Muscle of back (tissue), 13 donors: ENCODE measurements around the gene MT1M. TPM values are rescaled to one million over a fixed set of nuclear protein-coding genes. Genes with fewer than 3 reads are reported as not detected.
"Not testable (repeated sequence)": the region's sequence is repeated elsewhere in the genome, so short reads cannot be mapped to it uniquely, and the experiment has no call there.

Source experiments
- DNase-seq, 3 donors: peaks; one replicate each; pipeline versions ENCODE4 v3.0.0 to v3.0.0-alpha.2; 2013
- long read RNA-seq, 9 donors: transcript quantifications; one replicate each; lab custom pipeline, GENCODE V29; 2026
- polyA plus RNA-seq, 10 donors: library from polyadenylated mRNA; unstranded; fragments of 120-200 nt; gene quantifications; one replicate each; pipeline ENCODE4 v1.2.1, GENCODE V29; 2013; ENCODE audit not compliant: insufficient read length in 10 of 10

MT1M gene
- polyA plus RNA-seq, result 1 to 10 TPM in 4 of 10 donors, under 1 TPM in 6; 0.47 to 2.1 (median 0.89) TPM
- long read RNA-seq, donor 1, partial matches to known transcripts, result 0 of 2 reads
- long read RNA-seq, donor 1, other reads (novel, unspliced or antisense), result 0 of 2 reads
- long read RNA-seq, donor 2, result 0 reads
- long read RNA-seq, donor 3, result 0 reads
- long read RNA-seq, donor 4, result 0 reads
- long read RNA-seq, donor 5, result 0 reads
- long read RNA-seq, donor 6, partial matches to known transcripts, result 0 of 1 reads
- long read RNA-seq, donor 6, other reads (novel, unspliced or antisense), result 0 of 1 reads
- long read RNA-seq, donor 7, result 0 reads
- long read RNA-seq, donor 8, result 0 reads
- long read RNA-seq, donor 9, result 0 reads

DNA sequence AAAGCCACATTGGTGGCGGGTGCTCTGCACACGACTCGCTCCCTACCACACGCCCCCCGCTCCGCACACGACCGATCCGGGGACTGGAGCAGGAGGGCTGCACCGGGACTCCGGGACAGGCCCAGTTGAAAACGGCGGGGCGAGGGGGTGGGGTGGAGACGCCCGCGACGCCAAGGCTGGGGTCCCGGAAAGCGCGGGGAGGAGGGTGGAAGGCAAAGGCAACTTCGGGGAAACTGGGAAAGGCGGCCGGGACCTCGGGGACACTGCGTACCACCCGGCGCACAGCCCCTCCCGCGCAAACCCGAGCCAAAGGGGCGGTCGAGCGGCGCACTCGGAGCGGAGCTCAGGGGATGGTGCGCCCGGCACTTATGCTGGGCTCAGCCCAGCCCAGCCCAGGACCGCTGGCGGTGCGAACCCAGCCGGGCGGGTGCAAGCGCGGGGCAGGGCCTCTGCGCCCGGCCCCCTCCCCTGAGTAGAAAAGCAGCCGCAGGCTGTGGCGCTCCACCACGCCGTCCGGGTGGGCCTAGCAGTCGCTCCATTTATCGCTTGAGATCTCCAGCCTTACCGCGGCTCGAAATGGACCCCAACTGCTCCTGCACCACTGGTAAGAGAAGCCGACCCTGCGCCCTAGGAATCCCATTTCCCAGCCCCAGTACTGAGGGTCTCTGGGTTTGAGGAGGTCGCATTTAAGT is at the start of gene MT1M:
TSS of gene MT1M (plus strand) at position 504 of the 692 bp plus-strand sequence. CDS start at position 577, 73 bp downstream.
- DNase-seq, result peak; percentile 23 to 62 (median 40)

DNA sequence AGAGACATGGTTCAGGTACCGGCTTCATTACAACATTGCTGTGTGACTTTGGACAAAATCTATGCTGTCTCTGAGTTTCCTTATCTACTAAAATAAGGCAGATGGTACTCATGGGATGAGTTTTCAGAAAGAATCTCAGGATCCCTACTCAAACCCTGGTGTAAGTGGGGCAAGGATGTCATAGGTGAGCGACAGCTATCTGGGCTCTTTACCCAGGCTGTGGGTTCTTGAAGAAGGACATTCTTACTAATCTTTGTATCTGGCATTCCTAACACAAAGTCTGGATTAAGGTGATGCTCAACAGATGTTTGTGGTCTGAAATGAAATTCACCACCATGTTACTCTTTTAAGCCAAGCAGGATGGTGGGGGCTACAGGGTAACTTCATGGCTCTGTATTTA is 49.5 kb upstream of the MT1M start:
- not testable (repeated sequence) for DNase-seq

- DNase-seq, result no peak
Measured at GRCh38 chr16:56583351-56584168, 48.9 kb upstream of the MT1M start.

GRCh38 chr16:56584276-56584675 is 48.2 kb upstream of the MT1M start:
- no peak for DNase-seq

DNA sequence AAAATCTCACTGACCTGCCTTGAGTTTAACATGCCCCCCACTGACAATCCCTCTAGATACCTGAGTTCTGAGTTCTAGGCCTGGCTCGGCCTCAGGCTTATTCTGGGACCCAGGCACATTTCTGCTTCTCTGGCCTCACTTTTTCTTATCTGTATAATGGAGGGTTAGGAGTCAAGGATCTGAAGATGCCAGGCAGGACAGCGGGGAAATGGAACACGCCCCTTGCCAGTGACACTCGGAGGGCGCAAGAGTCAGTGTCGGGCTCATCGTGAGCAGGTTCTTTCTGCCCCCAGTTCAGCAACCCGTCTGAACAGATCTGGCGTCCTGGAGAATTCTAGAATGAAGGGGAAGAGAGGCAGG is 43.7 kb upstream of the MT1M start:
- DNase-seq, result no peak

GRCh38 chr16:56589141-56590039 is 43.1 kb upstream of the MT1M start, which contains the start of gene MT3:
MT3 (plus strand) TSS chr16:56589528; CDS start chr16:56589591, 63 bp downstream.
- DNase-seq, result peak; percentile 19 to 45 (median 22)

- peak in 1 of 3 donors; percentile 7 for DNase-seq
Measured at GRCh38 chr16:56591377-56592060, 40.9 kb upstream of the MT1M start.

DNA sequence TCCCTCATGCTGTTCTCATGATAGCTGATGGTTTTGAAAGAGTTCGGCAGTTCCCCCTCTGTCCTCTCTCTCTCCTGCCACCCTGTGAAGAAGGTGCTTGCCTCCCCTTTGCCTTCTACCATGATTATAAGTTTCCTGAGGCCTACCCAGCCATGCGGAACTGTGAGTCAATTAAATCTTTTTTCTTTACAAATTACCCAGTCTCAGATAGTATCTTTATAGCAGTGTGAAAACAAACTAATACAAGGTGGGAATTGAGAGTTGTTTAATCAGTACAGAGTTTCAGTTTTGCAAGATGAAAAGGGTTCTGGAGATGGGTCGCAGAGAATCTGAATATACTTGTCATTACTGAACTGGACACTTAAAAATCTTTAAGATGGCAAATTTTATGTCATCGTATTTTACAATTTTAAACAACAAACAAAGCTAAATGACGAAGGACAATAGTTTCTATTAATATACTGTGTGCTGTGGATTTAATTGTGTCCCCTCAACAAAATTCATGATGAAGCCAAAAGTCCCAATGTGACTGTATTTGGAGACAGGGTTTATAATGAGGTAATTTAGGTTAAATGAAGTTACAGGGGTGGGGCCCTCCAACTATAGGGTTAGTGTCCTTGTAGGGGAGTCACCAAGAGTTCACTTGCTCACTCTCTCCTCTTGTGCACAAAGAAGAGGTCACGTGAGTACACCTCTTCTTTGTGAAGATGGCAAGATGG is 38.7 kb upstream of the MT1M start:
- no peak for DNase-seq

- DNase-seq, result no peak
Measured at GRCh38 chr16:56594292-56594619, 38.2 kb upstream of the MT1M start.

DNA sequence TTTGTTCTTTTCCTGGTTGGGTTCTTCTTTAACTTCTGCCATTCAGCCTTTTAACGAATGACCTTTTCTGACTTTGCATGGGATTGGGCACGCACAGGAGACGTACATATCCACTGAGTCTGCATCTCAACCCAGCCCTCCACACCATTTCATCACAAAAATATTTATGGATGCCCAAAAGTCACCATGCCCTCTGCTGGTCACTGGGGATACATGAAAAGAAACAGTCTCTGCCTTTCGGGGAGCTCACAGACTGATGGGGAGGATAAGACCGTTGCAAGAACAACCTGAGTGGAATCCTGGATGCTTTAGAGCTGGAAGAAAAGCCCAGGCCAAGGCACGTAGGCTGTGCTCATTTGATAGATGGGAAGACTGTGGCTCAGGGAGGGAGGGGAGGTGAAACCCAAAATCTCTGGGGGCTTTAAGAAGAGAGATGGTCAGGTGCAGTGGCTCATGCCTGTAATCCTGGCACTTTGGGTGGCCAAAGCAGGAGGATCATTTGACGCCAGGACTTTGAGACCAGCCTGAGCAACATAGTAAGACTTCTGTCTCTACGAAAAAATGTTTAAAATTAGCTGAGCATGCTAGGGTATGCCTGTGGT is 32.0 kb upstream of the MT1M start:
- no peak for DNase-seq

DNA sequence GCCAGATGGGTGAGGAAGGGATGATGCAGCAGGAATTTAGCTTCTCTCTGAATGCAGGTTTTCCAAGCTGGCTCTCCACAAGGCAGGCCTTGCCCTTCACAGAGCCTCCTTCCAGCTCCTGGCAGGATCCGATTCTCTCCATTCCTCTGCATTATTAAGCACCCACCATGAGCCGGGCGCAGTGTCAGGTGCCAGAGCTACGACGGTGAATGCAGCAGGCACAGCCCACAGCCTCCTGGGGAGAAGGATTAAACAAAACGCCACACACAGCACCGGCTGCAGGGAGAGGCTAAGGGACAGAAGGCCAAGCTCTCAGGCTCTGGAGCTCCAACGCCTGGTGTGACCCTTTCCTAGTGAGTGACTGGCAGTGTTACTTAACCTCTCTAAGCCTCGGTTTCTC is 31.1 kb upstream of the MT1M start:
- no peak for DNase-seq

DNA sequence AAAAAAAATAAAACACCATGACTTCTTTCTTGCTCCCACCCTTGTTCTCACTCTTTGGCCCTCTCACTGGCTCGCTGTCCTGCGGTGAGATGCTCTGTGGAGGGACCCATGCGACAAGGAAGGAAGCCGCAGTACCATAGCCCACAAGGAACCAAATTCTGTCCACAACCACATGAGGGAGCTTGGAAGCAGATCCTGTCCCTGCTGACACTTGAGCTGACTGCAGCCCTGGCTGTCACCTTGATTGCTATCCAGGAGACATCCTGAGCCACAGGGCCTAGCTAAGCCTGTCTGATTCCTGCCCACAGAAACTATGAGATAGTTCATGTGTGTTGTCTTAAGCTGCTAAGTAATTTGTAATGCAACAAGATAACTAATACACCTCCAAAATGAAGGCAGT is 28.9 kb upstream of the MT1M start:
- peak in 2 of 3 donors; percentile 23 to 42 for DNase-seq

GRCh38 chr16:56604966-56605365 is 27.5 kb upstream of the MT1M start:
- DNase-seq, result no peak

GRCh38 chr16:56605475-56605874 is 27.0 kb upstream of the MT1M start:
- no peak for DNase-seq

GRCh38 chr16:56606071-56606475 is 26.4 kb upstream of the MT1M start:
- DNase-seq, result no peak

- DNase-seq, result peak in 2 of 3 donors; percentile 61 to 88
Measured at GRCh38 chr16:56606476-56607108, 25.9 kb upstream of the MT1M start.

DNA sequence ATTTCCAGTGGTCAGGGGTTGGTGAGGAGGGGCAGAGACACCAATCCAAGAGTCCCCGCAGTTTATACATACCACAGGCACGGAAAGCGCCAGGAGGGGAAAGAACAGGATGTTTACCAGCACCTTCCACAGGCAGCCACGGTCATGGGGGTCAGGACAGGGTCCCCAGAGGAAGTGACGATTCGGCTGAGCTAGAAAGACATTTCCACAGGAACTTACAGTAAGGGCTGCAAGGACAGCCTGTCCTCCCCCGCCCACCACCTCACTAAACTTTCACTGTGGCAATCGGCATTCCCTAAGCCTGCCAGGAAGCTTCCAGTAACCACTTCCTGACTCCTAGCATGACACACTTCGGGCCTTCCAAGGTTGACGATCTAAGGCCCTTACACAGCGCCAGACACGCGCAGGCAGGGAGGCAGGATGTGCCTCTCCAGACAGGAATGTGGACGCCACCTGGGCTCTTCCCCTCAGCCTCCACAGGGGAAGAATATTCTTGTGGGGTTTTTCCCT is 25.3 kb upstream of the MT1M start:
- peak; percentile 65 to 94 (median 85) for DNase-seq

DNA sequence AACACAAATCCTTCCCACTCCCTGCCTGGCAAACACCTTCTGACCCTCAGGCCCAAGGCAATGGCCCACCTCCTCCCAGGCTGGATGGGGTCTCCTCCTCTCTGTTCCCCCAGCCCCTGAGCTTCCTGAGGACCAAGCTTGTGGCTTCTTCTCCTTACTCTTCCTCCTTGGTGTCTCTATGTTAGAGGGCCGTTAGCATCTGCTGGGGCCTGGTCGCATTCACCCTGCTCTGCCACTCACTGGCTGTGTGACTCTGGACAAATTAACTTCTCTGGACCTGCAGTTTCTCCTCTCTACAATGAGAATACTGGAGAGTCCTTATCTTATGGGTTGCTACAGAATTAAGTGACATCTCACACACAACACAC is 24.8 kb upstream of the MT1M start:
- no peak for DNase-seq
